Panc1 (cell line): ENCODE data around the gene DCUN1D2.

Experiments used
- POLR2AphosphoS5 ChIP-seq: IDR thresholded peaks from 2 replicates; pipeline ENCODE4 v1.6.1; 2012; ENCODE audit warnings: mild to moderate bottlenecking, low read depth, low read length, moderate library complexity
- TCF7L2 ChIP-seq: IDR thresholded peaks from 2 replicates; pipeline ENCODE4 v1.6.1; 2011; ENCODE audit warnings: mild to moderate bottlenecking, low read depth, low read length, inconsistent platforms
- TF ChIP-seq, protein P1 (sequence below): fragments of 450-650 bp; IDR thresholded peaks from 2 replicates; pipeline ENCODE4 v1.5.1; 2017; ENCODE audit warnings: mild to moderate bottlenecking
- TF ChIP-seq, protein P2 (sequence below), 2 experiments: IDR thresholded peaks; 2 replicates each; pipeline ENCODE4 v1.6.1; 2011 to 2012; ENCODE audit warnings: low read depth in 2 of 2, control low read depth in 1 of 2, low read length in 1 of 2, mild to moderate bottlenecking in 1 of 2, moderate library complexity in 1 of 2; ENCODE audit not compliant: insufficient read depth in 1 of 2

DNA sequence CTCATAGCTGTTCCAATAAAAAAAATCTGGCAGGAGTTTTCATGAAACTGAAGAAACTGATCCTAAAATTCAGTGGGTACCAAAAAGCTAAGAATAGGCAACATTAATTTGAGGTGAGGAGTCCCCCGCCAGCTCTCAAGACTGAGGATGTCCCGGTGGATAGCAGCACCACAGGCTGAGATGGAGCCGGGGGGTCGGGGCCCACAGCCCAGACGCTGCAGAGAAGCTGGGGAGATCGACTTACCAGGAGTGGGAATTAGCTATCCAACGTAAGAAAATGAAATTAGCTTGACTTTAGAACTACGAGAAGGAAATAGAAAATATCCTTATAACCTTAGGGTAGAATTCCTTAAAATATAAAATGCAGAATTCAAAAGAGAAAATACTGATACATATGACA, 23.2 kb upstream of the DCUN1D2 start:
- TF ChIP-seq, protein P1, sequence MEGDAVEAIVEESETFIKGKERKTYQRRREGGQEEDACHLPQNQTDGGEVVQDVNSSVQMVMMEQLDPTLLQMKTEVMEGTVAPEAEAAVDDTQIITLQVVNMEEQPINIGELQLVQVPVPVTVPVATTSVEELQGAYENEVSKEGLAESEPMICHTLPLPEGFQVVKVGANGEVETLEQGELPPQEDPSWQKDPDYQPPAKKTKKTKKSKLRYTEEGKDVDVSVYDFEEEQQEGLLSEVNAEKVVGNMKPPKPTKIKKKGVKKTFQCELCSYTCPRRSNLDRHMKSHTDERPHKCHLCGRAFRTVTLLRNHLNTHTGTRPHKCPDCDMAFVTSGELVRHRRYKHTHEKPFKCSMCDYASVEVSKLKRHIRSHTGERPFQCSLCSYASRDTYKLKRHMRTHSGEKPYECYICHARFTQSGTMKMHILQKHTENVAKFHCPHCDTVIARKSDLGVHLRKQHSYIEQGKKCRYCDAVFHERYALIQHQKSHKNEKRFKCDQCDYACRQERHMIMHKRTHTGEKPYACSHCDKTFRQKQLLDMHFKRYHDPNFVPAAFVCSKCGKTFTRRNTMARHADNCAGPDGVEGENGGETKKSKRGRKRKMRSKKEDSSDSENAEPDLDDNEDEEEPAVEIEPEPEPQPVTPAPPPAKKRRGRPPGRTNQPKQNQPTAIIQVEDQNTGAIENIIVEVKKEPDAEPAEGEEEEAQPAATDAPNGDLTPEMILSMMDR = no peak
- TF ChIP-seq, protein P2, sequence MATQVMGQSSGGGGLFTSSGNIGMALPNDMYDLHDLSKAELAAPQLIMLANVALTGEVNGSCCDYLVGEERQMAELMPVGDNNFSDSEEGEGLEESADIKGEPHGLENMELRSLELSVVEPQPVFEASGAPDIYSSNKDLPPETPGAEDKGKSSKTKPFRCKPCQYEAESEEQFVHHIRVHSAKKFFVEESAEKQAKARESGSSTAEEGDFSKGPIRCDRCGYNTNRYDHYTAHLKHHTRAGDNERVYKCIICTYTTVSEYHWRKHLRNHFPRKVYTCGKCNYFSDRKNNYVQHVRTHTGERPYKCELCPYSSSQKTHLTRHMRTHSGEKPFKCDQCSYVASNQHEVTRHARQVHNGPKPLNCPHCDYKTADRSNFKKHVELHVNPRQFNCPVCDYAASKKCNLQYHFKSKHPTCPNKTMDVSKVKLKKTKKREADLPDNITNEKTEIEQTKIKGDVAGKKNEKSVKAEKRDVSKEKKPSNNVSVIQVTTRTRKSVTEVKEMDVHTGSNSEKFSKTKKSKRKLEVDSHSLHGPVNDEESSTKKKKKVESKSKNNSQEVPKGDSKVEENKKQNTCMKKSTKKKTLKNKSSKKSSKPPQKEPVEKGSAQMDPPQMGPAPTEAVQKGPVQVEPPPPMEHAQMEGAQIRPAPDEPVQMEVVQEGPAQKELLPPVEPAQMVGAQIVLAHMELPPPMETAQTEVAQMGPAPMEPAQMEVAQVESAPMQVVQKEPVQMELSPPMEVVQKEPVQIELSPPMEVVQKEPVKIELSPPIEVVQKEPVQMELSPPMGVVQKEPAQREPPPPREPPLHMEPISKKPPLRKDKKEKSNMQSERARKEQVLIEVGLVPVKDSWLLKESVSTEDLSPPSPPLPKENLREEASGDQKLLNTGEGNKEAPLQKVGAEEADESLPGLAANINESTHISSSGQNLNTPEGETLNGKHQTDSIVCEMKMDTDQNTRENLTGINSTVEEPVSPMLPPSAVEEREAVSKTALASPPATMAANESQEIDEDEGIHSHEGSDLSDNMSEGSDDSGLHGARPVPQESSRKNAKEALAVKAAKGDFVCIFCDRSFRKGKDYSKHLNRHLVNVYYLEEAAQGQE (IDR thresholded peaks at IDR 0.05; ENCODE audit: insufficient read depth in 1 of 2, low read depth in 2 of 2, low read length in 1 of 2) = no peak
- TF ChIP-seq TCF7L2 = no peak
- TF ChIP-seq POLR2AphosphoS5 = no peak
